GM23338 (cell line): ENCODE measurements around the gene DLEU7. TPM values are rescaled to one million over a fixed set of nuclear protein-coding genes. Genes with fewer than 3 reads are reported as not detected.

ENCODE experiments used
- ATAC-seq: fragments of 200-7000 bp; cut with Tn5 transposase; 3 replicates; pipeline ENCODE4 v1.9.1; 2020
- DNase-seq: peaks from one replicate; pipeline ENCODE4 v3.0.0-alpha.2; 2015; ENCODE audit warnings: low spot score
- H2AFZ ChIP-seq: fragments of 200-600 bp; sonication (generic); 2 replicates; pipeline ENCODE4 v1.8.0; 2016; ENCODE audit warnings: antibody characterized with exemption, mild to moderate bottlenecking, moderate library complexity
- H3F3A ChIP-seq: fragments of 200-600 bp; sonication (generic); replicated peaks from 2 replicates; pipeline ENCODE4 v1.8.0; 2017; ENCODE audit warnings: antibody characterized with exemption, mixed run types, low read depth
- H3K27ac ChIP-seq: fragments of 200-600 bp; sonication (generic); 2 replicates; pipeline ENCODE4 v1.6.1; 2016; ENCODE audit warnings: low read depth
- H3K27me3 ChIP-seq: fragments of 200-600 bp; sonication (generic); 2 replicates; pipeline ENCODE4 v1.8.0; 2016; ENCODE audit warnings: mild to moderate bottlenecking, mixed run types, moderate library complexity; ENCODE audit not compliant: insufficient read depth
- H3K36me3 ChIP-seq: fragments of 200-600 bp; sonication (generic); 2 replicates; pipeline ENCODE4 v1.8.0; 2016; ENCODE audit warnings: mild to moderate bottlenecking; ENCODE audit not compliant: insufficient read depth
- H3K4me1 ChIP-seq: fragments of 200-600 bp; sonication (generic); 2 replicates; pipeline ENCODE4 v1.8.0; 2016; ENCODE audit warnings: mild to moderate bottlenecking, moderate library complexity; ENCODE audit not compliant: insufficient read depth
- H3K4me2 ChIP-seq: fragments of 200-600 bp; sonication (generic); 2 replicates; pipeline ENCODE4 v1.7.1; 2017; ENCODE audit warnings: mixed run types
- H3K4me3 ChIP-seq: fragments of 200-600 bp; sonication (generic); 2 replicates; pipeline ENCODE4 v1.6.1; 2016; ENCODE audit warnings: mixed run types
- H3K79me2 ChIP-seq: fragments of 200-600 bp; sonication (generic); replicated peaks from 2 replicates; pipeline ENCODE4 v1.8.0; 2017; ENCODE audit warnings: mild to moderate bottlenecking; ENCODE audit not compliant: insufficient read depth
- H3K9me2 ChIP-seq: fragments of 200-600 bp; sonication (generic); 2 replicates; pipeline ENCODE4 v1.8.0; 2017; ENCODE audit not compliant: insufficient read depth
- H4K20me1 ChIP-seq: fragments of 200-600 bp; sonication (generic); replicated peaks from 2 replicates; pipeline ENCODE4 v1.8.0; 2017; ENCODE audit warnings: mild to moderate bottlenecking; ENCODE audit not compliant: insufficient read depth
- H3K27ac Mint-ChIP-seq: 2 replicates; pipeline ENCODE4 v1.8.0; 2020; ENCODE audit warnings: inconsistent platforms, mild to moderate bottlenecking, moderate library complexity, mixed read lengths
- H3K27me3 Mint-ChIP-seq: 3 replicates; pipeline ENCODE4 v1.8.0; 2022; ENCODE audit warnings: low read depth, mild to moderate bottlenecking, moderate library complexity, mixed read lengths, inconsistent platforms; ENCODE audit not compliant: insufficient read depth, poor library complexity
- H3K36me3 Mint-ChIP-seq: 3 replicates; pipeline ENCODE4 v1.8.0; 2021; ENCODE audit warnings: low read depth, mild to moderate bottlenecking, inconsistent platforms, moderate library complexity, mixed read lengths
- H3K4me1 Mint-ChIP-seq: 3 replicates; pipeline ENCODE4 v1.8.0; 2020; ENCODE audit warnings: mild to moderate bottlenecking, inconsistent platforms, mixed read lengths
- H3K4me3 Mint-ChIP-seq: 3 replicates; pipeline ENCODE4 v1.8.0; 2021; ENCODE audit warnings: moderate library complexity, mild to moderate bottlenecking, inconsistent platforms, mixed read lengths
- H3K9me3 Mint-ChIP-seq: 3 replicates; pipeline ENCODE4 v1.8.0; 2020; ENCODE audit warnings: moderate library complexity, mild to moderate bottlenecking, inconsistent platforms, mixed read lengths
- CREB1 ChIP-seq: fragments of 250-450 bp; sonication (Bioruptor Pico); IDR thresholded peaks from 2 replicates; pipeline ENCODE4 v1.5.0; 2020; ENCODE audit warnings: low read depth, mild to moderate bottlenecking, moderate library complexity
- JUNB ChIP-seq: IDR thresholded peaks from one replicate; pipeline ENCODE4 v1.6.1; 2016; ENCODE audit warnings: antibody characterized with exemption; ENCODE audit not compliant: unreplicated experiment
- ZNF114 ChIP-seq: fragments of 250-450 bp; sonication (Bioruptor Pico); IDR thresholded peaks from 2 replicates; pipeline ENCODE4 v1.5.0; 2020; ENCODE audit warnings: mild to moderate bottlenecking, moderate library complexity
- polyA plus RNA-seq: library from polyadenylated mRNA; unstranded; fragments of >200 nt; fragmentation: Nextera tagmentation; extraction: Ambion mirVana; gene quantifications from 2 replicates; pipeline ENCODE4 v1.2.1, GENCODE V29; 2016
- total RNA-seq: library from RNA; depleted of rRNA; stranded (reverse); fragments of >200 nt; shearing (Covaris generic); gene quantifications from 2 replicates; pipeline ENCODE4 v1.2.3, GENCODE V29; 2014
- TF ChIP-seq, protein P1 (sequence below): IDR thresholded peaks from one replicate; pipeline ENCODE4 v1.6.1; 2018; ENCODE audit warnings: antibody characterized with exemption; ENCODE audit not compliant: unreplicated experiment
- TF ChIP-seq, protein P2 (sequence below), 2 experiments: fragments of 200-600 bp in 1 of 2; sonication (generic) in 1 of 2; conservative IDR thresholded peaks; 2 replicates each; pipeline versions ENCODE4 v1.5.1 to v1.6.1; 2016 to 2017; ENCODE audit warnings: antibody characterized with exemption in 2 of 2, low read depth in 2 of 2, mild to moderate bottlenecking in 2 of 2, moderate library complexity in 1 of 2

DLEU7 gene
- total and polyA plus RNA-seq, 2 experiments from 2014 or later: 8.7 to 11.6 TPM

DNA sequence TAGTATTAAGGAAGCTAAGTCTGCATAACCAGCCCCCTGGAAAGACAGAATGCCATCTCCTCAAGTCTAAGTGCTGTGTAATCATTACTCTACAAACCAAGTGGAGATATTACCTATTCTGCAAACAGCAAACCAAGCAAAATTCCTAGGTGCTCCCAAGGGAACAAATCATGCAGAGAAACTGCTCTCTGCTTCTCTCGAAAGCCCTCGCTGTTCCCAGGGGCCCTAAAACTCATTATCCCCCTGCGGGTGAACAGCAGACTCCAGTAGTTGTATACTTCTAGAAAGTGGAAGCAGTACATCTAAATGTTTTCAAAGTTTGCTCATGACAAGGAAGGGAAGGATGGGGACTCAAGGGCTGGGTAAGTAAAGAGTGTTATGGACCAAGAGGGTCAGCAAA lies 3.2 kb downstream of the DLEU7 start:
- Mint-ChIP-seq H3K36me3 (peaks cover 9% of the 10 kb centered on the region), H3K9me3 (no peaks in the 10 kb centered on the region), H3K27me3 (peaks cover 18% of the 10 kb centered on the region), H3K27ac (no peak overlapping the region), H3K4me3 (no peak overlapping the region), H3K4me1 (peaks cover 22% of the 10 kb centered on the region)
- peaks cover 21% of the 10 kb centered on the region for H3K27me3 ChIP-seq
- H3K4me2 ChIP-seq: no peak overlapping the region
- H3K9me2 ChIP-seq: no peaks in the 10 kb centered on the region
- no peaks in the 10 kb centered on the region for H3F3A ChIP-seq
- no peaks in the 10 kb centered on the region; the same call in 1 of the 2 replicates for H4K20me1 ChIP-seq
- H3K36me3 ChIP-seq: no peaks in the 10 kb centered on the region
- H3K4me3 ChIP-seq: no peak overlapping the region
- no peak for DNase-seq
- H3K27ac ChIP-seq: no peak overlapping the region
- H3K4me1 ChIP-seq: peaks cover 29% of the 10 kb centered on the region
- H3K79me2 ChIP-seq: peaks cover 31% of the 10 kb centered on the region
- no peak for ATAC-seq
- TF ChIP-seq ZNF114 (CRISPR knock-in tag): no peak
- H2AFZ ChIP-seq: no peak overlapping the region

DNA sequence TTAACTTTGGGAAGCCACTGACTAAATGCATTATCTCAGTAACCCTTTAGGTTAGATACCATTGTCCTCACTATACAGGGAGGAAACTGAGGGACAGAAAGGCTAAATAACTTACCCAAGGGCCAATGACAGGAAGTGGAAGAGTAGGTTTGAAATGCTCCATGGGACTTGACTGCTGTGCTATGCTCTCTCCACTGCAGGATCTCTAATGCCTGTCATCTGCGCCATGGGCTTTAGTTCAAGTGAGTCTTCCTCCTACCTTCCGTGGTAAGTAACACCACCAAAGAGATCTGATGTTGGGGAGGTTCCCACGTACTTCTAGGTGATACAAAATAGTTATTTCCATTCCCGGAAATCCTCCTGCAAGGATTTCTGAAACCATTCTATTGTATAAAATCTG lies 3.7 kb downstream of the DLEU7 start:
- Histone ChIP-seq H3K4me3 (no peak overlapping the region), H3K27me3 (peaks cover 17% of the 10 kb centered on the region), H2AFZ (no peak overlapping the region), H3K9me2 (no peaks in the 10 kb centered on the region), H3K36me3 (no peaks in the 10 kb centered on the region), H3K4me2 (no peak overlapping the region), H3K4me1 (peaks cover 24% of the 10 kb centered on the region), H3K79me2 (peaks cover 31% of the 10 kb centered on the region), H3K27ac (no peak overlapping the region), H4K20me1 (no peaks in the 10 kb centered on the region; the same call in 1 of the 2 replicates), H3F3A (no peaks in the 10 kb centered on the region)
- H3K36me3 Mint-ChIP-seq: peaks cover 13% of the 10 kb centered on the region
- peaks cover 3% of the 10 kb centered on the region; the same call in 1 of the 3 replicates for H3K9me3 Mint-ChIP-seq
- DNase-seq (no peak), ATAC-seq (no peak)
- no peak overlapping the region for H3K4me3 Mint-ChIP-seq
- peaks cover 18% of the 10 kb centered on the region for H3K27me3 Mint-ChIP-seq
- H3K27ac Mint-ChIP-seq: no peak overlapping the region
- peaks cover 22% of the 10 kb centered on the region for H3K4me1 Mint-ChIP-seq
- TF ChIP-seq, protein P1, sequence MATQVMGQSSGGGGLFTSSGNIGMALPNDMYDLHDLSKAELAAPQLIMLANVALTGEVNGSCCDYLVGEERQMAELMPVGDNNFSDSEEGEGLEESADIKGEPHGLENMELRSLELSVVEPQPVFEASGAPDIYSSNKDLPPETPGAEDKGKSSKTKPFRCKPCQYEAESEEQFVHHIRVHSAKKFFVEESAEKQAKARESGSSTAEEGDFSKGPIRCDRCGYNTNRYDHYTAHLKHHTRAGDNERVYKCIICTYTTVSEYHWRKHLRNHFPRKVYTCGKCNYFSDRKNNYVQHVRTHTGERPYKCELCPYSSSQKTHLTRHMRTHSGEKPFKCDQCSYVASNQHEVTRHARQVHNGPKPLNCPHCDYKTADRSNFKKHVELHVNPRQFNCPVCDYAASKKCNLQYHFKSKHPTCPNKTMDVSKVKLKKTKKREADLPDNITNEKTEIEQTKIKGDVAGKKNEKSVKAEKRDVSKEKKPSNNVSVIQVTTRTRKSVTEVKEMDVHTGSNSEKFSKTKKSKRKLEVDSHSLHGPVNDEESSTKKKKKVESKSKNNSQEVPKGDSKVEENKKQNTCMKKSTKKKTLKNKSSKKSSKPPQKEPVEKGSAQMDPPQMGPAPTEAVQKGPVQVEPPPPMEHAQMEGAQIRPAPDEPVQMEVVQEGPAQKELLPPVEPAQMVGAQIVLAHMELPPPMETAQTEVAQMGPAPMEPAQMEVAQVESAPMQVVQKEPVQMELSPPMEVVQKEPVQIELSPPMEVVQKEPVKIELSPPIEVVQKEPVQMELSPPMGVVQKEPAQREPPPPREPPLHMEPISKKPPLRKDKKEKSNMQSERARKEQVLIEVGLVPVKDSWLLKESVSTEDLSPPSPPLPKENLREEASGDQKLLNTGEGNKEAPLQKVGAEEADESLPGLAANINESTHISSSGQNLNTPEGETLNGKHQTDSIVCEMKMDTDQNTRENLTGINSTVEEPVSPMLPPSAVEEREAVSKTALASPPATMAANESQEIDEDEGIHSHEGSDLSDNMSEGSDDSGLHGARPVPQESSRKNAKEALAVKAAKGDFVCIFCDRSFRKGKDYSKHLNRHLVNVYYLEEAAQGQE: no peak

DNA sequence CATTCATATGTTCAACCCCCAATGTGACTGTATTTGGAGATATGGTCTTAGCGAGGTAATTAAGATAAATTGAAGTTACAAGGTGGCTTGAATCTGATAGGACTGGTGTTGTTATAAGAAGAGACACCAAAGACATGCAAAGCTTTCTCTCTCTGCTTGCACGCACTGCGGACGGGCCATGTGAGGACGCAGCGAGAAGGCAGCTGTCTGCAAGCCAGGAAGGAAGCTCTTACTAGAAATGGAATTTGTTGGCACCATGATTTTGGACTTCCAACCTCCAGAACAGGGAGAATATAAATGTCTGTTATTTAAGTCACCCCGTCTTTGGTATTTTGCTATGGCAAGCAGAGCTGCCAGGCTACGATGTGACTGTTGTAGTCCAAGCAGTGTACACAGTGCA lies 4.8 kb downstream of the DLEU7 start:
- peaks cover 25% of the 10 kb centered on the region for H3K36me3 Mint-ChIP-seq
- no peak overlapping the region for H3K27ac ChIP-seq
- TF ChIP-seq CREB1 (CRISPR knock-in tag): no peak
- TF ChIP-seq JUNB: no peak
- TF ChIP-seq, protein P1: no peak
- TF ChIP-seq, protein P2, sequence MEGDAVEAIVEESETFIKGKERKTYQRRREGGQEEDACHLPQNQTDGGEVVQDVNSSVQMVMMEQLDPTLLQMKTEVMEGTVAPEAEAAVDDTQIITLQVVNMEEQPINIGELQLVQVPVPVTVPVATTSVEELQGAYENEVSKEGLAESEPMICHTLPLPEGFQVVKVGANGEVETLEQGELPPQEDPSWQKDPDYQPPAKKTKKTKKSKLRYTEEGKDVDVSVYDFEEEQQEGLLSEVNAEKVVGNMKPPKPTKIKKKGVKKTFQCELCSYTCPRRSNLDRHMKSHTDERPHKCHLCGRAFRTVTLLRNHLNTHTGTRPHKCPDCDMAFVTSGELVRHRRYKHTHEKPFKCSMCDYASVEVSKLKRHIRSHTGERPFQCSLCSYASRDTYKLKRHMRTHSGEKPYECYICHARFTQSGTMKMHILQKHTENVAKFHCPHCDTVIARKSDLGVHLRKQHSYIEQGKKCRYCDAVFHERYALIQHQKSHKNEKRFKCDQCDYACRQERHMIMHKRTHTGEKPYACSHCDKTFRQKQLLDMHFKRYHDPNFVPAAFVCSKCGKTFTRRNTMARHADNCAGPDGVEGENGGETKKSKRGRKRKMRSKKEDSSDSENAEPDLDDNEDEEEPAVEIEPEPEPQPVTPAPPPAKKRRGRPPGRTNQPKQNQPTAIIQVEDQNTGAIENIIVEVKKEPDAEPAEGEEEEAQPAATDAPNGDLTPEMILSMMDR (conservative IDR thresholded peaks at IDR 0.05; ENCODE audit: low read depth in 2 of 2): no peak

More for the DNA sequence above, 4.8 kb downstream of the DLEU7 start:
- Histone ChIP-seq H3F3A (no peaks in the 10 kb centered on the region), H3K4me3 (no peak overlapping the region), H3K36me3 (no peaks in the 10 kb centered on the region), H3K4me1 (peaks cover 16% of the 10 kb centered on the region), H4K20me1 (no peaks in the 10 kb centered on the region; the same call in 1 of the 2 replicates), H2AFZ (no peak overlapping the region), H3K79me2 (peaks cover 31% of the 10 kb centered on the region), H3K9me2 (no peaks in the 10 kb centered on the region), H3K27me3 (peaks cover 7% of the 10 kb centered on the region), H3K4me2 (no peak overlapping the region)
- Mint-ChIP-seq H3K27me3 (peaks cover 10% of the 10 kb centered on the region), H3K4me1 (peaks cover 13% of the 10 kb centered on the region), H3K9me3 (peaks cover 11% of the 10 kb centered on the region), H3K4me3 (no peak overlapping the region), H3K27ac (no peak overlapping the region)
- DNase-seq (no peak), ATAC-seq (no peak)
